Activated T-helper 1 cell treated with Interleukin-2 at 50 U/mL for 16 hours (primary cell): Measurements from ENCODE around the gene ICAM2.
"Not testable (repeated sequence)": the region's sequence is repeated elsewhere in the genome, so short reads cannot be mapped to it uniquely, and the experiment has no call there.

Experiments used
- DNase-seq: peaks from one replicate; pipeline ENCODE4 v3.0.0-alpha.2; 2020; ENCODE audit warnings: low read depth

ICAM2 gene

DNA sequence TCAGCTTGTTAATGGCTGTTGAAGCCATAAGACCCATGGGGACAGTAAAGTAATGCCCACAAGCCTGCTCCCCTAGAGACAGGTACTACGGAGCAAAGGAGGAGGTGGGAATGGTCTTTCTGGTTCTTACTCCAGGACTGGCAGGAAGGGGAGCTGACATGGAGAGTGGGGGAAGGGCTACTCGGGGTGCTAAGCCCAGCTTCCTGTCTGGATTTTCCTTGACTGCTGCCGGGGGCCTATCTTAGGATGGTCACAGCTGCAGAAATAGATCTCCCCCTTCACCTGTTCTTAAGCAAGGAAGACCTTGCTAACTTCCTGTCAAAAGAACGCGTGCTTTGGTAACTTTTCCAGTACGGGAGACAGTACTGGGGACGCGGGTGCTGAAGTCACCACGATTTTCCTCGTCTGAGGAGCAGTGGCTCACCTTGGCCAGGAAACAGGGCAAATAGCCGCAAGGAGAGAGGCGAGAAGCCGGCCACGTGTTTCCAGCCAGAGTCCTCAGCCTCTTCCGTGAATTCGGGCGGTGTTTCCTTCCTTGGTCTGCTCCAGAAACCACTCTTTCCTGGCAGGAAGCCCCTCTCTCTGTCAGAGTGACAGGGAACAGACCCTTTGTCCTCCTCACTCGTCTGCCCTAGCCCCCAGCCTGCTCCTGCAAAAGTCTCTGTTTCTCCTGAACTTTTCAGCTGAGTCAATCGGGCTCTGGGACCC is 22.9 kb downstream of the ICAM2 start:
- no peak for DNase-seq

DNA sequence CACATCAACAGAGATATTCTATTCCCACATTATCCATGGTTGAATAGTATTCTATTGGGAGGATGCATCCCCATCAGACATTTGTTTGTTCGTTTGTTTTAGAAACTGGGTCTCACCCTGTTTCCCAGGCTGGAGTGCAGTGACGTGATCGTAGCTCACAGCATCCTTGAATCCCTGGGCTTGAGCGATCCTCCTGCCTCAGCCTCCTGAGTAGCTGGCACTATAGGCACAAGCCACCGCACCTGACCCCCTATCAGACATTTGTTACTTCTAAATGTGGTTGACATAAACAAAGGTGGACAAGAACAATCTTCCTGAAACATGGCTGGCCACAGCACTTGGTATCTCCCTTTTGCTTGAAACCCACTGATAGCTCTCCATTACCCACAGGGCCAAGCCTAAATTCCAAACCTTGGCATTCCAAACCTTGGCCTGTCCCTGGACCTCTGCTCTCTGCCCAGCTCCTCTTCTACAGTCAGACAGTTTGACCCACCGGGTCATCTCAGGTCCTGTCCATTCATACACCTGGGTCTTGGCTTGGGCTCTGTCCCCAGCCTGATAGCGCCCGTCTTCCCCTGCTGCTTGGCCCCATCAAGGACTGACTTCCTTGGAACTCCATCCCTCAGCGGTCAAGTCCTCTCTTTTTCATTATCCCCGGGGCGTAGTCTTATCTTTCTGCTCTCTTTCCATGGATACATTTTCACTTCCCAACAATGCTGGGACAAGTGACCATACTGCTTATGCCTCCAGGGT is 23.8 kb downstream of the ICAM2 start:
- no peak for DNase-seq

DNA sequence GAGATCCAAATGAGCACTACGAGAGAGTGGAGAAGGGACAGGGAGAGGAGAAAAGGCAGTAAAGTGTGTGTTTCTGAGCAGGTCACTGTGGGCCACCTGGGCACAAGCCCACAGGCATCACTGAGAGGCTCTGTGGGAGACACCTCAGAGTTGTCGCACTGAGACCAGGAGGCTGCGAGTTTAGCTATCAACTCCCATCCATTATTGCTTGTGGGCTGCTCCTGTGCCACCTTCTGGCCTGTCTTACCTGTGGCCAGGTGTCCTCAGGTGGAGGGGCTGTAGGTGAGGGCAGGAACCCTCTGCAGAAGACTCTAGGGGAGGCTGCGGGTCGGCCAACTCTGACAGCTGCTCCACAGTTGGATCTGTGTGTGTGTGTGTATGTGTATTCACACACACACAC is 24.8 kb downstream of the ICAM2 start:
- DNase-seq: no peak

DNA sequence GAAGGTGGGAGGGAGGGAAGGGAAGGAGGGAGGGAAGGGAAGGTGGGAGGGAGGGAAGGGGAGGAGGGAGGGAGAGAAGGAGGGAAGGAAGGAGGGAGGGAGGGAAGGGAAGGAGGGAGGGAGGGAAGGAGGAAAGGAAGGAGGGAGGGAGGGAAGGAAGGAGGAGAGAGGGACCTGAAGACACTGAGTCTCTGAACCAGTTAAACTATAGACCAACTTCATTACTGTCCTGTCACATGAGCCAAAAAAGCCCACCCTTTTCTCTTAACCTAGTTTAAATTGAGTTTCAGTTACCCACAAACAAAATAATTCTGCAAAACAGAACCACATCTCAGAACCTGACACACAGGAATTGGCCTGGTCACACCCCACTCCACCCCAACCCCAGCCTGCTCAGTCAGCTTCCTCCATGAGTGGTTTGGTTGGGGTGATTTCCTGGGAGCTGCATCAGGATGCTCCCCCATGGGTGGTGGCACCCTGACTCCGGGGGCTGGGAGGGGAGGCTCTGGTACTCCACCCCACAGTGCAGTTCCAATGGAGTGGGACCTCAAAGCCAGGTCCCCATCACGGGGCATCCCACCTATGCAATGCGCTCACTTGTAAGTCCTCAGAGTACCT is 27.0 kb downstream of the ICAM2 start:
- peak; percentile 12 for DNase-seq

DNA sequence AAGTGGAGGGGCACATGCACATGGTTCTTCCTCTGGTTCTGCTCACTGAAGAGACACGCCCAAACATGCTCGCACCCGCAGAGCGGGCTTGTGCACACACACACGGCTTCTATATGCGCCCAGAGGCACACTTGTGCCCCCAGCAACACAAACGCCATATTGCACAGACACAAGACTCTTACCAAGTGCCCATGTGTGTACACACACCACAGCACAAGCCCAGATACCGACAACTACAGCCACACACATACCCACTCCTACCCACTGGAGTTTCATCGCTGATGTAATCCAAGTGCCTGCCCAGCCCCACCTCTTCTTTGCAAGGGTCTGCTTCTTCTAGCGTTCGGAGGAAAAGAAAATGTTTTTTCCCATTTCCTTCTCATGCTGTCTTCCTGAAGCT is 28.8 kb downstream of the ICAM2 start:
- DNase-seq: no peak

DNA sequence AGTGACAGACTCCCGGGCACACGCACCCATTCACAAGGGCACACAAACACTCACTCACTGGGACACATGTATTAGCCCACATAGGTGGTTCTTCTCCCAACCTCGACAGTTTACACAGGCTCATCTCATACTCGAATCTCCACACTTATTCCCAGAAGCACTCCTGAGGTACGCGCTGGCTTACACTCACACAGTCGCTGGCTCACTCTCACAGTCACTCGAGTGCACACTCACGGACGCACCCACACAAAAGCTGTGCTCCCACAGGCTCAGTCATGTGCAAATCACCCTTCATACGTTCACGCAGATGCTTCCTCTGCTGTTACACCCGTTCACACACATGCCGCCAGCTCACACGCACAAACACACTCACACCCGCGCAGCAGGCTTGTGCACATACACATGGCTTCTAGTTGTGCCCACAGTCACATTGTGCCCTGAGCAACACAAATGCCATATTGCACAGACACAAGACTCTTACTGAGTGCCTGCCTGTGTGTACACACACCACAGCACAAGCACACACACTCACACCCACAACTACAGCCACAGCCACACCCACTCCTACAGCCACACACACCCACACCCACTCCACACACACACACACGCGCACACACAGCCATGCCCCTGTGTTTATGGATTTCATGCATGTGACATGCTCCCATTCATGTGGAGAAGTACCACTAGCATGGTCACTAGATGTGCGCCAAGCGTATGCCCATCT is 30.6 kb downstream of the ICAM2 start:
- DNase-seq: no peak

DNA sequence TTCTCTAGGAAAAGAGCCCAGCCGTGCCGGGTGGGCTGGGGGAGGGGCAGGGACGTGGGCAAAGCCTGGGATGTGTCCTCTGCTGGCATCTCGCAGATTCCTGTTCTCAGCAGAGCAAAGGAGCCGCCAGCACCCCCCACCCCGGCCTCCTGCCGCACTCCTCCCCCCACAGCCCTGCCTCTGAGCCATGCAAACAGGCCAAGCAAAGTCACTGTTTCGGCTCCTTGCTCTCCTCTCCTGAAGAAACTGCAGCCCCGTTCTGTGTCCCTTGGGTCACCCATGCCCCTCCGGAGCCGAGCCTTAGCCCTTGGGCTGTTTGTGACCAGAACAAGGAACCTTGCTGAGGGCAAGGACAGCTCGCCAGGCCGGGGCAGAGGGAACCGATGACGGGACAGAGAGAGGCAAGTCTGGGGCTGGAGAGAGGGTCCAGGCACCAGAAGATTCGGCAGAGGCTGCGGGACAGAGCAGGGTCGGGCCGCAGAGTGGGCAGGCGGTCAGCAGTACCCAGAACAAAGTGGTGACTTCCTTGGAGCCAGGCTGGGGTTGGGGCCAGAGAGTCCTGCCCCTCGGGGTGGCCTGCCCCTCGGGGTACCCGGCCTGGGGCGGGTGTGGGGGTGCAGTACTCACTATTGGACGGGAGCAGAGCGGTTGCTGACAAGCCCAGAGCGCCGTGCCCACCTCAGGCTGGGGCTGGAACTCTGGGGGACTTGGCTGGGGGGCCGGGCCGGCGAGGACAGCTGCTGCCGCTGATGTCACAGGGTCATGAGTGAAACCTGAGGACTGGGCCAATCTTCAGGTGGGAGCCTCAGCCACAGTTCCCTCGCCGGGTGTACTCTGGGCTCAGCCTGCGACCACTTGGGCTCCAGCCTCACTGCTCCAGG is 31.5 kb downstream of the ICAM2 start:
- no peak for DNase-seq

DNA sequence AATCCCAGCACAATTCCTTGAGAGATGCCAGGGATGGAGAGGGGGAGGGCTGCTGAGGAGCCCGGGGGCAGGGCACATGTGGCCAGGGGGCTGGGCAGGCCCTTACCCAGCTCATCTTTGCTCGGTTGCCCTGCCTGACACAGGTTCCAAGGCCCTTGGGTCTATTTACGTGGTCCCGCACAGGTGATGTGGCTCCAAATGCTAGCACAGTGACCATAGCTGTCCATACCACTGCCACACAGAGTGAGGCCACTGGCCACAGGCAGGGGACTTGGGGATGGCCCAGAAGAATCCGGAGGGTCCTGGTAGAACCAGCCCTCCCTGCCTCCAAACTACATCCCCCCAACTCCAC is 32.3 kb downstream of the ICAM2 start:
- no peak for DNase-seq

DNA sequence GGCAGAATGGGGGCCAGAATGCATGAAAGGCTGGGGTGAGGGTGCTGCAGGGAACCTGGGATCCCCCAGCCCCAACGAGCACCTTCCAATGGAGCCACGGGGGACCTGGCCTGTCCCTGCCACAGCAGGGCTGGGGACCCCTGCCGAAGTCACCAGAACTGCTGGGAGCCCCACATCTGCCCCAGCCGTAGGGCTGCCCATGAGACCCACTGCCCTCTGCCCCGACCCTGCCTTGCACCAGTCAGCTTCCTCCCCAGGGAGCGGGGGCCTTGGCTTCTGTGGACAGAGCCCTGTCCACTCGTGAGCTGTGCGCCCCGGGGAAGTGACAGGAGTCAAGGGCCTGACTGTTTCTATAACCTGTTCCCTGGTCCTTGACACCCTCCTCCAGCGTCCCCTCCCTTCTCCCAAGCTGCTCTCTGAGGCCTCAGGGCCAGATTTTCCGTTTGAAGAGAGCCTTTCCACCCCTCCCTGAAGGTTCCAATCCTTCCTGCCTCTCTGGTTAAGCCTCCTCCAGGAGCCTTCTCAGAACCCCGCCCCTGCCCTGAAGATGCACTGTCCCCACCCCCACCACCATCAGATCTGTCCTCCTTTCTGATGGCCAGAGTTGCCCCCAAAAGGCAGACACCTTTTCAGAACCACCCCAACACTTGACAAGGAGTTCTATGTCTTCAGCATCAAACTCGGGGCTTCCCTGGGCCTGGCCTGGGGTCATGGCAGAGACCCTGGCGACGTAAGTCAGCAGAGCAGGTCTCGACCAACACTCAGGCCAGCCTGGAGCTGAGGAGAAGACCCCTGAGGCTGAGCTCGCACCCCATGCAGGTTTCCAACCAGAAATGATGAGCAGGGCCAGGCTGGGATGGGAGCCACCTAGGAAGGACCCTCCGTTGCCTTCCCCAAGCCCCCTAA is 33.0 kb downstream of the ICAM2 start:
- DNase-seq: no peak

DNA sequence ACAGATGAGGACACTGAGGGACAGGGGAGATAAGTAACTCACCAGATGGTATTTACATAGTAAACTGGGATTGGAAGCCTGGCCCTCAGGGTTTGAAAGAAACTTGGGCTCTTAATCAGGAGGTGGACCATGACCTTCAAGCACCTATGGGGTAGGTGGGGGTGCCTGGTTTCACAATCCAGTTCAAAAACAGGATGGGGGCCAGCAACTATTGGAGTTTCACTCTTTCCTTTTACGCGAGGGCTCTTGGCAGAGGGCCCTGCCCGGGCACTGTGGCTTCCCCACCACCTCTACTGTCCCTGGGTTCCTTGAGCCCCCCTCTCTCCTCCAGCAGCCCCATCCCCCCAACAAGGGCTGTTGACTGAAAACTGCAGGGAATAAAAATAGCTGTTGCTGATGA is 33.6 kb downstream of the ICAM2 start:
- DNase-seq: no peak

DNA sequence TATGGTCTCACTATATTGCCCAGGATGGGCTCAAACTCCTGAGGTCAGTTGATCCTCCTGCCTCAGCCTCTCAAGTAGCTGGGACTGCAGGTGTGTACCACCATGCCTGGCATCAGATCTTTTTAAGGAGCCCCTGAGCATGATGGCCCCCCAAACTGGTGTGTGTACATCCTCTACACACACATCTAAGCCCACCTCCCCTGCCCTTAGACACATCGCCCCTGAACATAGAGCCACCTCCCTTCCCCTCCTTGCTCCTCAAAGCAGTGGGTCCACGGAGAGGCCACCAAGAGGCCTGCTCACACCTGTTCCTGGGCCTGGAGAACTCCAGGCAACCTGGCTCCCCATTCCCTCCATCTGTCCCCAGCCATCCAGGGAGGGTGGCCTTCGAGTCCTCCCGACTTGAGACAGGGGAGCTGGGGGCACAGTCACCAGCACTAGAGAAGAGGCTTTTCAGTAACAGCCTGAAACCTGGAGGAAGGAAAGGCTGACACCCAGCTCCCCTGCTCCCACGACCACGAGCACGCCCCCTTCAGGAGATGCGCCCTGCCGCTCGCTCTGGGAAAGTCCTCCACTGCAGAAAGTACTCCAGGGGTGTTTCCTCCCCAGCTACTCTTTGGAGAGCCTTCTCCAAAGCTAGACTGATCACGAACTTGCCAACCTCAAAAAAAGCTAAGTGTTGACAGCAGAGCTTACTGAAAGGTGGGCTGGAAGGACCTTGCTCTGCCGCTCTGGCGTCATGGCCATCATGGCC is 34.9 kb downstream of the ICAM2 start:
- DNase-seq: no peak

DNA sequence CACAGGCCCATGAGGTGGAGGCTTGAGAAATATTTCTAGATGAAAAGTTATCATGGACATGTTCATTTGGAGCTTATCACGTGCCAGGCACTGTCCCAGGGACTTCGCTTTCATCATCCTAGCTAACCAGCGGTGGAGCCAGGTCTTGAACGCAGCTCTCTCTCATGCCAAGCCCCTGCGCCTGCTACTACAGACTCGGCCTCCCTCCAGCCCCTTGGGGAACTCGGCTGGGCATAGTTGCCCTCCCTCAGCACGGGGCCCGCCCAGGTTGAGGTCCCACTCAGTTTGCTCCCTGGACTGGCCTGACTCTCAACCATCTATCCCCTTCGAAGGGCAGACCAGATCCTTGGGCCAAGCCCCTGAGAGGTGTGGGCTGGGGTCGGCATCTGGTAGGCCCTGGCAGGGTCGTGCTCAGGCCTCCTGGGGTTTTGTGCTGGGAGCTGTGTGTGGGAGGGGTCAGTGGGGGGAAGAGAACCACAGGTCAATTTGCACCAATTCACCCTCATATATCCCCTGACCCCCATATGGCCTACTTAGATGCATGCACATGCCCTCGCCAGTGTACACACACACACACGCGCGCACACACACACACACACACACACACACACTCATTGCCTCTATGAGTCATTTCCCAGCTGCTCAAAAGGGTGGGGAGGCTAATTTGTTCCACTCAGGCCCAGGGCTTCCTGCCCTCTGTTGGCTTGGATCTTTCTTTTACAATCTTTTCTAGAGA is 35.6 kb downstream of the ICAM2 start:
- peak; percentile 35 for DNase-seq

DNA sequence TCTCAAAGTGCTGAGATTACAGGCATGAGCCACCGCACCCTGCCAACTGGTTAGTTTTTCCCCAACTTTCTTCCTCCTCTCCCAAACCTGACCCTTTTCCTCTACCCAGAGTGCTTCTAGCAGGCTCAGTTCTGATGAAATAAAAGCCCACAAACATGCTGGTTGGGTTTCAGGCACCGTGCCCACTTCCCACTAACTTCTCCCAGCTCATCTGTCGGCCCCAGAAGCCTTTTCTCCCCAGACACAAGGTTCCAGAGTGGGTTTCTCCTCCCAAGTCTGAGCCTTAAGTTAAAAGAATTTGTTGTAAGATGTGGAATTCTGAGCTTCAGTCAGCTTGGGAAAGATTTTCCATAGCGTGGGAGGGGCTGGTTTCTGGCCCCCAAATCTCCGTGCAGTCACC is 36.2 kb downstream of the ICAM2 start:
- DNase-seq: no peak

DNA sequence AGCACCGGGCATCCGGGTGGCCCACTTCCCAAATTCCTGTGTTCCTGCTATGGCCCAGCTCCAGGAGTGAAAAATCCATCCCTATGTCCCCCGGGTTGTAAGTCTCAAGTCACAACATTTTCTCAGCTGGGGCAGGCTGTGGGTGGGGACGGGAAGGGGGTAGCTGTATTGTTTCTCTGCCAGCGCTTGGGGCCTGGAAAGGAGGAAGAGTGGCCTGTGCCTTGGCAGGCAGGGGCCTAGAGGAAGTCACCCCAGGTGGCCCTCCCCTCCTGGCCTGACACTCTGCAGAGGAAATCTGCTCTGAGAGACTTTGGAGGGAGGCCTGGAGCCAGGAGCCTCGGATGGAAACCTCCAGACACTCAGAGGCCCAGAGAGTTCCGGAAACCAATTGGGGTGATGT is 37.1 kb downstream of the ICAM2 start:
- DNase-seq: no peak

DNA sequence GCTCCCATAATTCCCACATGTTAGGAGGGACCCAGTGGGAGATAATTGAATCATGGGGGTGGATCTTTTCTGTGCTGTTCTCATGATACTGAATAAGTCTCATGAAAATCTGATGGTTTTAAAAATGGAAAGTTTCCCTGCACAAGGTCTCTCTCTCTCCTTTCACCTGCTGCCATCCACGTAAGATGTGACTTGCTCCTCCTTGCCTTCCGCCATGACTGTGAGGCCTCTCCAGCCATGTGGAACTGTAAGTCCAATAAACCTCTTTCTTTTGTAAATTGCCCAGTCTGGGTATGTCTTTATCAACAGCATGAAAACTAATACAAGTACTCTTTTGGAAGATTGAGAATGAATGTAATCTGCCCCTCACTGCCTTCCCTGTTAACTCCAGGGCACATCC is 37.8 kb downstream of the ICAM2 start:
- not testable (repeated sequence) for DNase-seq

DNA sequence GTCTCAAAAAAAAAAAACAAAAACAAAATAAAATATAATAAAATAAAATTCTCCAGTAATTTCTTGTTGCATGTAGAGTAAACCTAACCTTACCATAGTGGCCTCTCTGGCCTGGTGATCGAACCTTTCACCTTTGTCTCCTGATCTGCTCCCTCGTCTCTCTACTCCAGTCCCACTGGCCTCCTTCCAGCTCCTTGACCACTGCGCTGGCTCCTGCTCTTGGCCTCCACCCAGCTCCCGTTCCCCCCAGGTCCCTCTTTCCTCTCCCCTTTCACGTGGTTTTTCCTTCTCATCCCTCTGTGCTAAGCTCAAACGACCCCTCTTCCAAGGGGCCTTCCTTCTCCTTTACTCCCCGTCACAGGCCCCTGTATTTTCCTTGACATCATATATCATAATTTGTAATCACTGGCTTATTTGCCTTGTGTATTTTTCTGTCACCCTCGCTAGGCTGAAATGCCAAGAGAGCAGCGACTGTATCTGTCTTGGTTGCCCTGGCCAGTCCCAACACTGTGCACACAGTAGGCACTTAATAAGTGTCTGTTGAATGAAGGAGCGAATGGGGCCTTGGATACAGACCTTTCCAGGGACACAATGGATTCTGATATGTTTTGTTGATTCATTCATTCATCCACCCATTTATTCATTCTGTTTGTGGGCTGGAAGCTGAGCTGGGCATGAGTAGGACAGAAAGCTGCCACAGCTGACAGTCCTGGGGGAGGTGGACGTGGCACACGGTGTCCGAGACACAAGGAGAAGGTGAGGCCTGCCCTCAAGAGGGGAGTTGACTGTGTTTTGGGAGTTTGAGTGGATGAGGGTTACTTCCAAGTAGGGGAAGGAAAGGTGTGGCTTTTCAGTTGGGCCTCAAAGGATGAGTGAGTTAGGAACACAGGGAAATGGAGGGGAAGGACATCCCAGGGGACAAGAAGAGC is 41.9 kb downstream of the ICAM2 start:
- DNase-seq: no peak

DNA sequence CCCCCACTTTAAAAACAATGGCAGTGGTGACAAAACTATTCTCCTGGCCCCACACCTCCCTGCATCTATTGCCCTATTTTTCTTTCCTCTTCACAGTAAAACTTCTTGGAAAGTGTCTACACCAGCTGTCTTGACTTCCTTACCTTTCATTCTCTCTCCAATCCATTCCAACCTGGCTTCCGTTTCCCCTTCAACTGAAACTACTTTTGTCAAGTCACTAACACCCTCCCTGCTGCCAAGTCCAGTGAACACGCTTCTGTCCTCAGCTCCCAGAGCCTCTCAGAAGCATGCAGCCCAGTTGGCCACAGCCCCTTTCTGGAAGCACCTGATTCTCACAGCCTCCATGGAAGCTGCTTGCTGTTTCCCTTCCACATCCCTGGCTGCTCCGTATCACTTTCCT is 43.7 kb downstream of the ICAM2 start:
- no peak for DNase-seq

DNA sequence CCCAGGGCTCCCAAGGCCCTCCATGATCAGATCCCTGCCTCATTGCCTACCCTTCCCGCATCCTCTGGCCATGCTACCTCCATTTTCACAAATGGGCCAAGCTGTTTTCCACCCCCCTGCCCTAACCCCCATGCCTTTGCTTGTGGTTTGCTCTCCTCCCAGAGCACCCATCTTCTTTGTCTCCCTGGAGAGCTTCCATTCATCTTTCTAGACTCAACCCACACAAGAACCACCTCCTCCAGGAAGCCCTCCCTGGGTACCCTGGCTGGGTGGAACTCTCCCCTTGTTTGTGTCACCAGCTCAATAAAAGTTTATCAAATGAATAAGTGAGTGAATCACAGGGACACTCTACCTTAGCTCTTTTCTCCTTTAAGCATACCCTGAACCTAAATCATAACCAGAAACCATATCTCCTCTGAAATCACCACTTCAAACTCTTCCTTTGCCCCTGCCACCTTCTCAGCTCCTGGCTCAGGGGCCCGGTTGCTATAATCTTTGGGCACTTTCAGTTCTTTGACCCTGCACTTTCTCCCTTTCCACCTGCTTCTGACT is 44.8 kb downstream of the ICAM2 start:
- DNase-seq: no peak
